ENCODE data around the gene DOCK7.
"Not testable (repeated sequence)": the region's sequence is repeated elsewhere in the genome, so short reads cannot be mapped to it uniquely, and the experiment has no call there.

DNA sequence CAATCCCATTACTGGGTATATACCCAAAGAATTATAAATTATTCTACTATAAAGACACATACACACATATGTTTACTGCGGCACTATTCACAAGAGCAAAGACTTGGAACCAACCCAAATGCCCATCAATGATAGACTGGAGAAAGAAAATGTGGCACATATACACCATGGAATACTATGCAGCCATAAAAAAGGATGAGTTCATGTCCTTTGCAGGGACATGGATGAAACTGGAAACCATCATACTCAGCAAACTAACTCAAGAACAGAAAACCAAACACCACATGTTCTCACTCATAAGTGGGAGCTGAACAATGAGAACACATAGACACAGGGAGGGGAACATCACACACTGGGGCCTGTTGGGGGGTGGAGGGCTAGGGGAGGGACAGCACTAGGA, 121.0 kb downstream of the DOCK7 start:
- TF ChIP-seq, protein P1, sequence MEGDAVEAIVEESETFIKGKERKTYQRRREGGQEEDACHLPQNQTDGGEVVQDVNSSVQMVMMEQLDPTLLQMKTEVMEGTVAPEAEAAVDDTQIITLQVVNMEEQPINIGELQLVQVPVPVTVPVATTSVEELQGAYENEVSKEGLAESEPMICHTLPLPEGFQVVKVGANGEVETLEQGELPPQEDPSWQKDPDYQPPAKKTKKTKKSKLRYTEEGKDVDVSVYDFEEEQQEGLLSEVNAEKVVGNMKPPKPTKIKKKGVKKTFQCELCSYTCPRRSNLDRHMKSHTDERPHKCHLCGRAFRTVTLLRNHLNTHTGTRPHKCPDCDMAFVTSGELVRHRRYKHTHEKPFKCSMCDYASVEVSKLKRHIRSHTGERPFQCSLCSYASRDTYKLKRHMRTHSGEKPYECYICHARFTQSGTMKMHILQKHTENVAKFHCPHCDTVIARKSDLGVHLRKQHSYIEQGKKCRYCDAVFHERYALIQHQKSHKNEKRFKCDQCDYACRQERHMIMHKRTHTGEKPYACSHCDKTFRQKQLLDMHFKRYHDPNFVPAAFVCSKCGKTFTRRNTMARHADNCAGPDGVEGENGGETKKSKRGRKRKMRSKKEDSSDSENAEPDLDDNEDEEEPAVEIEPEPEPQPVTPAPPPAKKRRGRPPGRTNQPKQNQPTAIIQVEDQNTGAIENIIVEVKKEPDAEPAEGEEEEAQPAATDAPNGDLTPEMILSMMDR (IDR thresholded peaks at IDR 0.05): not testable (repeated sequence)
- TF ChIP-seq POLR2AphosphoS5 (IDR thresholded peaks at IDR 0.05; ENCODE audit: low read depth, low read length): not testable (repeated sequence)
